ENCODE results near the gene ERBB4.

GRCh38 chr2:211942153-211942552 lies 596.4 kb downstream of the ERBB4 start:
- TF ChIP-seq POLR2A (IDR thresholded peaks at IDR 0.05), result no peak
- TF ChIP-seq, protein P1, sequence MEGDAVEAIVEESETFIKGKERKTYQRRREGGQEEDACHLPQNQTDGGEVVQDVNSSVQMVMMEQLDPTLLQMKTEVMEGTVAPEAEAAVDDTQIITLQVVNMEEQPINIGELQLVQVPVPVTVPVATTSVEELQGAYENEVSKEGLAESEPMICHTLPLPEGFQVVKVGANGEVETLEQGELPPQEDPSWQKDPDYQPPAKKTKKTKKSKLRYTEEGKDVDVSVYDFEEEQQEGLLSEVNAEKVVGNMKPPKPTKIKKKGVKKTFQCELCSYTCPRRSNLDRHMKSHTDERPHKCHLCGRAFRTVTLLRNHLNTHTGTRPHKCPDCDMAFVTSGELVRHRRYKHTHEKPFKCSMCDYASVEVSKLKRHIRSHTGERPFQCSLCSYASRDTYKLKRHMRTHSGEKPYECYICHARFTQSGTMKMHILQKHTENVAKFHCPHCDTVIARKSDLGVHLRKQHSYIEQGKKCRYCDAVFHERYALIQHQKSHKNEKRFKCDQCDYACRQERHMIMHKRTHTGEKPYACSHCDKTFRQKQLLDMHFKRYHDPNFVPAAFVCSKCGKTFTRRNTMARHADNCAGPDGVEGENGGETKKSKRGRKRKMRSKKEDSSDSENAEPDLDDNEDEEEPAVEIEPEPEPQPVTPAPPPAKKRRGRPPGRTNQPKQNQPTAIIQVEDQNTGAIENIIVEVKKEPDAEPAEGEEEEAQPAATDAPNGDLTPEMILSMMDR (IDR thresholded peaks at IDR 0.05), result no peak

Measured in lower leg skin (tissue), 3 donors.